T-helper 2 cell (primary cell): ENCODE data around the gene CA4.

ENCODE experiments used
- DNase-seq, 5 experiments: peaks; one replicate each; pipeline versions ENCODE4 v3.0.0 to v3.0.0-alpha.2; 2012 to 2022

CA4 gene

DNA sequence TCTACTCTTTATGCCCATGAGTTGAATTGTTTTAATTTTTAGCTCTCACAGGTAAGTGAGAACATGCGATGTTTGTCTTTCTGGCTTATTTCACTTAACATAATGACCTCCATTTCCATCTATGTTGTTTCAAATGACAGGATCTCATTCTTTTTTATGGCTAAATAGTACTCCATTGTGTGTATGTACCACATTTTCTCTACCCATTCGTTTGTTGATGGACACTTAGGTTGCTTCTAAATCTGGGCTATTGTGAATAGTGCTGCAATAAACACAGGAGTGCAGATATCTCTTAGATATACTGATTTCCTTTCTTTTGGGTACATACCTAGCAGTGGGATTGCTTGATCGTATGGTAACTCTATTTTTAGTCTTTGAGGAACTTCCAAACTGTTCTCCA is 19.3 kb upstream of the CA4 start:
- DNase-seq: no peak

DNA sequence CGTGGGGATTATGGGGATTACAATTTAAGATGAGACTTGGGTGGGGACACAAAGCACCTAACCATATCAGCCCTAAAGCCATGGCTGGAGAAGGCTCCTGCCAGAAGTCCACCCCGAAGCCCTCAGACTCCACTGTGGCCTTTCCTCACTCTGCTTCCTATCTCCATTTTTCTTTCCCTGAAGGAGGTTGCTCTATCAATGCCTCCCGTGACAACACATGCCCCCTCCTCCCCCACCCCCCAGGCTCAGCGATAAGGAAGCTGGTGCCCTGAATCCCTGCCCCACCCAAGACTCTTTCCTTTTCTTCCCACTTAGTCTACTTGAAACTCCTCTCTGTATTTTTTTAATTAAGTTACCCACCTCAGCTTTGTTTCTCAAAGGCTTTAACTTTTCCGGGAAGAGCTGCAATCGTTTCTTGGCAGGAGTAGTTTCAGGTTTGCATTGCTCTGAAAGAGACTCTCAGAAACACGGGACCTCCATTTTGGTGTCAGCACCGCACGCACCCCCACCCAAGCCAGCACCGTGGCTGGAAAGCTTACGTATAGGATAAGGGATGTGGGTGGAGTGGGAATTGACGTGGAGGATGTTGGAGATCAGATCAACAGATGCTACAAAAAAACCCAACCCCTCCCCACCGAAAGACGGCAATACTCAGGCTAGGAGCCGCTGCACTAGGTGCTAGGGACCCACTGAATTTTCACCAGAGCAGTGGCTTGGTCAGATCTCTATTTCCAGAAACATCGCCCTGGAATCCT is 15.2 kb upstream of the CA4 start:
- DNase-seq: peak in 3 of 5 experiments; percentile 20 to 71 (median 36)

DNA sequence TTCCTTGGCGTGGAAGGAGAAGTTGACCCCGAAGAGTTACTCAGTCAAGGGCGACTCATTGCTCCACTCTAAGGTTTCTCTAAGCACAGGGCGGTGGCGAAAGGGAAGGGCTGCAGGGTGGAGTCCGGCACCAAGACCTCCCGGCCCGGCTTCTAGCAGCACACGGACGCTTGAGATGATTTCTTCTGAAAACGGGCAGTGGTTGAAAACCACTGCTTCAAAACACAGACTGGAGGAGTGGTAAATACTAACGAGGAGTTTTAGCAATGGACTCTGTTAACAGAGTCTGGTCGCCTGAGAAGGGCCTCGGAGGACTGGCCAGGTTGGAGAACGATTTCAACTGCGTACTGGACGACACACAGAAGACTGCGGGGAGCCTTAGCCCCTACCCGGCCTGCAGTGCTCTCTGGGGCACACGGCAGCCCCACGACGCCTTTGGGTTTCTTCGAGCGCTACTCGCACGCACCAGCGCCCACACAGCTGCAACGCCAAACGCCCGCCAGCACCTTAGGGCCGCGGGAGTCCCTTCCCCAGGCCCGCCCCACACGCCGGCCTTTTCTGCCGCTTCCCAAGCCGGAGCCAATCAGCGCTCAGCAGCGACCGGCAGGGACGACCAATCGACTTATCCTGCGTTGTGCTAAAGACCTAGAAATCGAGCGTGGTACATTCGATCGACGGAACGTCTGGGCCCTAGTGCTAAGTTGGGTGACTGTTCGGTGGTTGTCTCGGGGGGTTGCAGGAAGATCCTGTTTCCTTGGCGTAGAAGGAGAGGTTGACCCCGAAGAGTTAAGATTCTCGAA is 14.4 kb upstream of the CA4 start:
- peak; percentile 50 to 91 (median 68) for DNase-seq

DNA sequence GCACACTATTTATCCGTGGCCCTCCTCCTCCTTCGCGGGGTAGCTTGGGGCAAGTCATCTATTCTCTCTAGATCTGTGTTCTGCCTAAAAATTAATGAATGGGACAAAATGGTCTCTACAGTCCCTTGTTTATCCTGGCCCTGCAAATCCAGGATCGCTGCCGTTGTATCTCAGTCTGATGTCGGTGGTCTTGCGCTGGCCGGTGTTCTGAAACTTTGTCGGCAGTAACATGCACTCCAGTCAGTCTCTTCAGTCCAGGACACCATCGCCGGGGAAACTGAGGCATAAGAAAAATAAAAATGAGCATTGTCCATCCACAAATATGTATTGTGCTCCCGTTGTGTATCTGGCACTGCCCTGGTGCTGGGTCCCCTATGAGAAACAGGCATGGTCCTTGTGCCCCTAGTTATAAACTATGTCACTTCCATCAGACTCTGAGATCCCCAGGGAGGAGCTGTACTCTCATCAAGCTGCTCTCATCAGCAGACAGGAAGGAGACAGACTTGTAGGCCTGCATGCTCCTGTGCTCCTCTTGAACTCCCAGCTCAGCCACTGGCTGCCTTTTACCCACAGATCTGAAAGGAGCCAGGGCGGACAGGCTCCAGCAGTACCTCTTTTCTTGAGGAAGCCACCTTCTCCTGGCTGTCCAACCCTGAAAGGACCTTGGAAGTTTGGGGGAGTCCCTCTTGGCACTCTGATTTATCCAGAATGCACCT is 13.7 kb upstream of the CA4 start:
- DNase-seq: no peak

DNA sequence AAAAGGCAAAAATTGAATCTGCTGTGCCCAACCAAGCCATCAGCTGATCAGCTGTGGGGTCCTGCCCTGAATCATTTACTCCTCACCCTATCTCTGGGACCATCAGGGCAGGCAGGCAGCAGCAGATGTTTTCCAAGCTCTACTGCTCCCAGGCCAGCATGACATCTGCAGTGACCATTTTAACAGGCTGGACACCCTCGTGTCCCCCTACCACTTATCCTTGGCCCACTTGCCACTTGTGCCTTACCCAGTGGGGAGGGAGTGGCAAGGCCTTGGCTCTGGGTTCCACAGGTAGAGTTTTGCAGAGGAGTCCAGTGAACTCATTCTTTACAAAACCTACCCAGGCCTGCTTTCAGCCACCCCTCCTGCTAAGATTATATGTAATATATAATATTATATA is 12.0 kb upstream of the CA4 start:
- DNase-seq: no peak

DNA sequence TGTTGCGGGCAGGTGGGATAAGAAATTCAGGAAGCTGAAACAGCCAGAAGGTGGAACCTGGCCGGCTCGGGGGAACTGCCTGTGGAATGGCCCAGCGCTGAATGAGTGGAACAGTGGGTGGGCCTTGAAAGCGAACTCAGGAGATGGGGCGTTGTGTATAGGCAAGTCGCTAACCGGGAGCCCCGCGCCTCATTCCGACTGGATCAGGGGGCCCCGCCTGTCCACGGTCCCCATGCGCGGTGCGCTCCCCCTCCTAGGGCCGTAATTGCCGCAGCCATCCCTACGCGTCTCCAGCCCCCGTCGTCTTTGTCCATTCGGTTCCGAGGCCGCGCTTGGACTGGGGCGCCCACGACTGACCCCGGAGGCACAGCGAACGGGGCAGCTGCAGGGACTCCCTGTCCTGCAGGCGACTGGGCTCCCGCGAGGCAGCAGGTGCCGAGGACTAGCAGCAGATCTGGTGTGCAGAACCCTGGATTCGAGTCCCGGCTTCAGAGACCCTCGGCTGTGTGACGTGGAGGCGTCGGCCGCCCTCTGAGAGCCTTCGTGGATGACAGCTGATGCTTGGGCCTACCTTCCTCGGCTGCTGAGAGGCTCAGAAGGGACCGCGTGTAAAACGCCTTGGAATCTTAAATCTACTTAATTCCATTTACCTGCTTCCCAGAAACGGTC is 10.9 kb upstream of the CA4 start:
- no peak for DNase-seq

DNA sequence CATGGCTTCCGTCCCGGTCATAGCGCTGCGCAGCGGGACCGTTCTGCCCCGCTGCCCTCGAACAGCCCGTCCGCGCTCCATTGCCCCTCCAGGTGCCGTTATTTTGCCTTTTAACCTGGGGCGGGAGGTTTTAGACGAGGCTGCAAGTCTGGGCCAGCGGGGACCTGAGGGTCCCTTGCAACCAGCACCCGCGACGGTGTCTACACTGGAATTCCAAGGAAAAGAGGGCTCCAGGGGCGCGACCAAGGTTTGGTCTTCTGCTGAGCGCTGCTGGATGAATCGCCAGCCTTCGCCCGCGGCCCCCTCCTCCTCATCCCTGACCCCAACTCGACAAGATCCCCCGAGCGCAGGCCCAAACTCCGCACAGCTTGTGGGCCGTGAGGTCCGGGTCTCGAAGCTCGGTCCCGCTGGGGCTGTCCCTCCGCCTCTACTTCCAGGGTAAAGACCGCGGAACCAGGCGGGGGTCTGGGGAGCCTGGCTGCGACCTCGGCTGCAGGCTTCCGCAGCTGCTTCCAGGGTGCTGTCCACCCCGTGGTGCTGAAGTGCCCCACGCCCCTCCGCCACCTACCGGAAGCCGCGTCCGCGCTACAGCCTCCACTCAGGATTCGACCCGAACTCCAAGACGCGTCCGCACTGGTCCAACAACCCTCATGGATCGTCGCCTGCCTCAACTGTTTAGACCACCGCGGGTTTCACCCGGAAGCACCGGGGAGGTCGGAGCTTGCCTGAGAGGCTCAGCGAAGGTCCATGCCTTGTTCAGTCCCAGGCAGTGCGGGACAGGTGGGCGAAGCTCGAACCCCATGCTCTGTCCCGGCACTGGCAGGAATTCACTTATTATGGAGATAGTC is 10.1 kb upstream of the CA4 start:
- DNase-seq: peak; percentile 42 to 59 (median 49)

DNA sequence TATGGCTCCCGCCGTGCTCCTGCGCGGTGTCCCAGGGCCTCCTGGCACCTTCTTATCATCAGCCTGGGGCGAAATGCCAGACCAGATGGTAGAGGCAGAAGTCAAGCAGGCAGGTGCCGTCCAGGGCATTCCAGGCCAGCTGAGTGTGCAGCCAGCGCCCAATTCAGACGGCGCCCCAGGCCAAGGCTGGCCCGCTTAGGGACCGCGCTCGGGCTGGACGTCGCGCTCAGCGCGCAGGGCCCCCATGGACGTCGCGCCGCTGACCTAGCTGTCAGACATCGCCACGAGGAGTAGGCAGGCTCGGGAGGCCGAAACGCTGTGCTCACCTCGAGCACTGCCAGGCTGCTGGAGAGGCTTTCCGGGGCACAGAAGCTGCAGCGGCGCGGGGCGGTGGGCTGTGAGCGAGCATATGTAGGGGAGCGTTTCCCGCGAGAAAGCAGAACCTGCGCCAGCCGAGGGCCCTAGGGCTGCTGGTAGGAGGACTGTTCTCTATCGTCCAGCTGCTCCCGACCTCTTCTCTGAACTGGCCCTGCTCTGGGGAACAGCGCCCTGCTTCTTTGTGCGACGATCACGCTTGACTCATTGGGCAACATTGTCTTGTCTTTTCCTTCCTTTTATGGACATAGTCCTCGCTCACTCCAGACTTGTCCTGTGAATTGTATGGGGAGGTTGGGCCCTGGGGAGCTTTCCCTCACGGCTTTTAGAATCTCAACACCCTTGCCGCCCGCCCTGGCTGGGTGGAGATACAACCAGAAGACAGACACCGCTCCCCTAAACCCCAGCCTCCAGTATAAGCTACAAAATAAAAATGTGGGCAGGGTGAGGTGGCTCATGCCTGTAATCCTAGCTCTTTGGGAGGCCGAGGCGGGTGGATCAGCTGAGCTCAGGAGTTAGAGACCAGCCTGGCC is 8.4 kb upstream of the CA4 start:
- no peak for DNase-seq

DNA sequence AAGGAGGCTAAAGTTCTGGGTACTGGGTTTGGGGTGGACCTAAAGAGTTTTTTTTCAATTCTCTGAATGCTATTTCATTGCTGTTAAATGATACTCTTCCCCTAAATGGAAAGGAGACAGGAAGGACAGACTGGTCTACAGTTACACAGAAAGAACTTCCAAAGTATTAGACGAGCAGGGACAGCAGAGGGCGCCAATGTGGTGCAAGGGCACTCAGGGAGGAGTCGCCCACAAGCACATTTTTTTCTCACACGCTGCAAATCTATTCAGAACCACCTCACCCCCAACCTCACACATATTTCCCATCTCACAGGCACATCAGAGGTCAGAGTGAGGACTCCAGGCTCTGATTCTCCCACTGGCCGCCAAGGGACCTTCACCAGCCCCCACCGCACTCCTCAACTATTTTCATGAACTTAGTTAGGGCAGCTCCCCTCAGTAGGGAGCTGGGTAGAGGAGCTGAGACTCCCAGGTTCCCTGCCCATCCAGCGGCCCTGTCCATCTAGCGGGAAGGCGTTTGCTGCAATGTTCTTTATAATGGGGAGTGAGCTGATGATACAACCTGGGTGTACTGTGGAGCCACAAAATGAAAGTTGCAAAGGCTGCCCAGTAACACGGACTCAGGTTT is 6.8 kb upstream of the CA4 start:
- DNase-seq: peak; percentile 24 to 76 (median 55)

DNA sequence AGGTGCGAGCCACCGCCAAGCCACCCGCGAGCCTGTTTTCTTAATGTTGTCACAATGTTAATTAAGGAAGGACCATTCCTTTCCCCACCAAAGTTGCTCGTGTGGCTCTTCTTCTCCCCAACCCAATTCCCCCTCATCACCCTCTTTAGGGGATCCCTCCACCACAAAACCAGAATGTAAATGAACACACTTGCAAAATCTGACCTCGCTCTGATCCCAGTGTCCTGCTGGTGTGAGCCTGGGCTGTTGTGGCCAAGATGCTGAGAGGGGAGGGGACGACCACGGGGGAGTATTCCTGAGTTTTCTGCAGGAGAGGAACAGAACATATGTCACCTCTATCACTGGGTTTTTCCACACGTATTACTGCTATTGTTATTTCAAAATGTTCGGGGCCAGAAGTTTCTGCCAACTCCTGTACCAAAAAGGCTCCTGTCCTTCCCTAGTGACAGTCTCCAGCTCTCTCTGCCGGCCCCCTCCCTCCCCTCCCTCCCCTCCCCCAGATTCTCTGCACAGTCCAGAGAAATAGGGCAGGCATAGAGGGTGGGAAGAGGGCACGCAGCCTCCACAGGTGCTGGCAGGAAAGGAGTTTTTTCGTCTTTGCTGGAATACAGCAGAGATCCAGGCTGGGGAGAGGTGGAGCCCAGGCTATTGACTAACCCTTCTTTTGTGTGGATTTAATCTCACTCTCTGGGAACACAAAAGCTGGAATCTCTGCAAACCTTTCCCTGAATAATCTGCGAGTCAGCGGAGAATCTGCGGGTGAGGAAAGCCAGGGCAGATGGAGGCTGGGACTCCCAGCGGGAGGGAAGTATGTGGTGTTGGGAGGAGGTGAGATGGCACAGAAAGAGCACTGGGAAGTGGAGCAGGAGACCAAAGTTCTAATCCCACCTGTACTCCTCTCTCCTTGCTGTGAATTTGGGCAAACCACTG is 4.5 kb upstream of the CA4 start:
- DNase-seq: no peak

DNA sequence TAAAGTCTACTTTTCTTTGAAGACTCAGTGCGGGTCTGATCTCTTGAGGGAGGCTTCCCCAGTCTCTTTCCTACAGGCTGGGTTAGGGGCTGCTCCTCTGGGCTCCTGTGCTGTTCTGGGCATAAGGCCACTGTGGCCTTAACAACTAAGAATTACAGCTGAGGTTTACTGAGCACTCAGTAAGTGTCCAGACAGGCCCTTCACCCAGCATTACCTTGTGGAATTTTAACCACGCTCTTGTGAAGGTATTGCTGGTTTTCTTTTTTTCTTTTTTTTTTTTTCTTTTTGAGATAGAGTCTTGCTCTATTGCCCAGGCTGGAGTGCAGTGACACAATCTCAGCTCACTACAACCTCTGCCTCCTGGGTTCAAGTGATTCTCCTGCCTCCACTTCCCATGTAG is 3.6 kb upstream of the CA4 start:
- no peak for DNase-seq

DNA sequence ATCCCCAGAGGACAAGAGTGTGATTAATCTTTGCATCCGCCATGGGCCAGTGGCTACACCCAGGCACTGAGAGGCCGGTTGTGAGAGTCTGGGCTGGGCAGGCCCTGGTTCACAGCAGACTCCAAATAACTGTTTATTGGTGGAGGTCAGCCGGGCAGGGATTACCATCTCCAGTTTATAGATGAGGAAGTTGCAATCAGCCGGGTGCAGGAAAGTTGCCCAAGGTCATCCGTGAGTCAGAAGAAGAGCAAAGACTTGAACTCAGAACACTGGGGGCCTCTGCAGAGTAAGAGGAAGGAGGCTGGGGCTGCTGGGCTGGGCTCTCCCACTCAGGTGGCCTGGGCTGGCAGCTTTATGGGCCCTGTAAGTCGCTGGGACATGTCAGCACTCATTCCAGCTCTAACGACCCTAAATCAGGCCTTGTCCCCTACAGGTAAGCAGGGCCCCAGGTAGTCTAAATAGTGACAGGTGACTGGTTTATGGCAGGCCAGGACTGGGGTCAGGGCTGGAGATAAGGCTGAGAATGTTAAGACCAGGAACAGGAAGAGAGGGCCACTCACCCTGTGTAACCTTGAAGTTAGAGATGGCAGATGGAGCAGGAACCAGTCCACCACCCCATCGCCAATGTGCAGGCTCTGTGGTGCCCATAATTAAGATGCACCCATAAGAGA is 2.1 kb upstream of the CA4 start:
- no peak for DNase-seq

DNA sequence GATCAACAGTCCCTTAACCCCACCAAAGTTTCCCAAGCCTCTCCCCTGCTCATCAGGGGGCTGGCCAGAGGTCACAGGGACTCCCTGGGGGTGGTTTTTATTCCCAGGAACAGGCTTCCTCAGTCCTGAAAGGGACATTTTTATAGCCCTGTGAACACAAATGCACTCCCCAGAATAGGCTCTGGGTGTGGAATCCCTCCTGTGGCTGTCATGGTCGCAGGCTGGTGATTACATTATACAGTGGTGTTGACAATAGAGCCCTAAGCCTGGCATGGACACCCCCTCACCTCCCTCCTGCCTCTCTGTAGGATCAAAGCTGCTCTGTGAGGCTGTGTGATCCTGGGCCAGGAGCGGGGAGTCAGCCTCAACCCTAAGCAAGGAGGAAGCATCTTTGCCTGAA is 1.4 kb upstream of the CA4 start:
- DNase-seq: no peak

DNA sequence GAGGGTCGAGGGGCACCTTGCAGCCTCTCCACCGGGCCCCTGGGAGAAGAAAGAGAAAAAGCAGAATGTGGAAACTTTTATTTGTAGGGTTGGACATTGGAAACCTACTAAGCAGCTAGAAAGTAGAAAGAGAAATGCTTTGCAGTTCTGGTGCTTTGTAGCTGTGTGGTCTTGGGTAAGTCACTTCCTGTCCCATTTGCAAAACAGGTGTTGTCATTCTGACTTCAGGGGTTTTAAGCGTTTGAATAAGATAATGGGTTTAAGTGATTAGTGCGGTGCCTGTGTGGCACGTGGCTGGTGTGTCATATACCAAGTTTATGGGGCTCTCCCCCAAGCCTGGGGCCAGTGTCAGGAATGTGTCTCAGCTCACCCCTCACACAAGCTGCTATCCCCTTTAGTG is 1.6 kb downstream of the CA4 start:
- peak in 1 of 5 experiments; percentile 65 for DNase-seq

DNA sequence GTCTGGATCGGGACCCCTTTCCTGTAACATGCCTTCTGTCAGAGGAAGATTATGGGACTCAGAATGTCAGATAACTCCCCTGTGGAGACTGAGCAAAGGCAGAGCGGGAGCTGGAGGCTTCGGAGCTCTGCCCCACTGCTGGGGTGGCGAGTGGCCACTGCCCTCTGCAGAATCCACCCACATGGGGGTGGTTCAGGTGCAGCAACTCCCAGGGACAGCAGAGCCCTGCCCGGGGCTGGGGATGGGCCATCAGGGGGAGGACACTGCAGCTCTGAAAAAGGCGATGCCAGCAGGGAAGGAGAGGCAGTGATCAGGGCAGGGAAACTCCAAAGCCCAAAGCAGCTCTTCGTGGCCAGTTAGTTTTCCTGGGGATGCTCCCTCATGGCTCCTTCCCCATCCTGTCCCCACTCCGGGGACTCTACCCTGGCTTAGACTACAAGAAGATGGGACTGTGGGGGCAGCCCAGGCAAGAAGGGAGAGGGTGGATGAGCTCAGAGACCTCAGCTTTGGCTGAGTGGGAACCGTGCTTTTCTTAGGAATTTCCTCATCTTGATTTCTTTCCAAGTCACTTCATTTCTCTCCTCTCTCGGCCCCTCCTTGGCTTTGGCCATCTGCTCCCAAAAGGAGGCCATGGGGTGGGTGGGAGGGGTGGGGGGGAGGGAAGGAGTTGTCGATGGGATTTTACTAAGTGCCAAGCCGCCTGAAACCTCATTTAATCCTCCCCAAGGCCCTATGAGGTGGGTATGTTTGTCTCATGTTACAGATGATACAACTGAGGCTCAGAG is 4.0 kb downstream of the CA4 start:
- no peak for DNase-seq

DNA sequence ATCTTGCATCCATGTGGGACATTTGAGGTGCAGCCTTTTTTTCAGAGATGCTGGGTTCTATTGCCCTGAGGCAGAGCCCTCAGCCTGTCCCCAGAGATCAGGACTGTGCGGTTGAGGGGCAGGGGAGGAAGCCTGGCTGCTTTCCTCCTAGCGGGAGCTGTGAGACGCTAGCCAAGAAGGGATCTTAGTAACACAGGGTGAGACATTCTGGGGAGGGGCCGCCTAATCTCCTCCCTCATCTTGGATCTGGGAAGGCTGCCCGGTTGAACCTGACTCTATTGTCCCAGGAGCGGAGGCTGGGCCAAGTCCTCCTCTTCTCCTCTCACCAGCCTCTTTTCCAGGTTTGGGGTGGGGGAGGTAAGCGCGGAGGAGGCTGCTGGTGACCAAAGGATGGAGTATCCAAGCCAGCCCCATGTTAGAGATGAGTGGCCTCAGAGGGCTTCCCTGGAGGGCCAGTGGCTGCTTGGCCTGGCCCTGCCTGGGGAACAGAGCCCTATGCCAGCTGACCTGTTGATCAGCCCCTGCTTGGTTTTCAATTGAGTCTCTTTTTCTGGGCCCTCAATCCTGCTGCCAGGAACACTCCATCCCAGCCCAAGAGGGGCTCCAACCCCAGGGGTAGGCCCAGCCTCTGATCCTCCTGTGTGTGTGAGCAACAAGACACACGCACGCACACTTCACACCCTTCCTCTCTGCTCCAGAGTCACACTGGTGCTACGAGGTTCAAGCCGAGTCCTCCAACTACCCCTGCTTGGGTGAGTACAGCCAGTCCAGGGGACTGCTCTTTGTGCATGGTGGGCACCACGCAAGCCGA is 5.0 kb downstream of the CA4 start:
- DNase-seq: no peak

DNA sequence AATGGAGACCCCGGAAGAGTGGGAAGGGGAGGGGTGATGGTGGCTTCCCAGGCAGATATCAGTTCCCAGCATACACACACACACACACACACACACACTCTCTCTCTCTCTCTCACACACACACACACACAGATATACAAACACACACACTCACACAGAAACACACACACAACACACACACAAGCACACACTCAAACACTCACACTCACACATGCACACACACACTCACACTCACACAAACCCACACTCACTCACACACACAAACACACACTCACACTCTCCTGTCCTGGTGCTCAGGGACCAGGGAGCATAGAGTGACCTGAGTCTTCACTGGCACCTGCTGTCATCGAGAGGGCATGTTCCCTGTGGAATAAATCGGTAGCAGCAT is 5.6 kb downstream of the CA4 start:
- DNase-seq: no peak
